HG03135 (cell line): ENCODE results near the gene ADCY10.
"Not testable (repeated sequence)": the region's sequence is repeated elsewhere in the genome, so short reads cannot be mapped to it uniquely, and the experiment has no call there.

Experiments
- ATAC-seq: cut with Tn5 transposase; IDR thresholded peaks from one replicate; pipeline ENCODE4 v1.9.1; 2021; ENCODE audit warnings: mild to moderate bottlenecking, moderate library complexity; ENCODE audit not compliant: unreplicated experiment

Gene ADCY10

GRCh38 chr1:167926486-167926997, 12.6 kb upstream of the ADCY10 start:
- ATAC-seq = no peak

DNA sequence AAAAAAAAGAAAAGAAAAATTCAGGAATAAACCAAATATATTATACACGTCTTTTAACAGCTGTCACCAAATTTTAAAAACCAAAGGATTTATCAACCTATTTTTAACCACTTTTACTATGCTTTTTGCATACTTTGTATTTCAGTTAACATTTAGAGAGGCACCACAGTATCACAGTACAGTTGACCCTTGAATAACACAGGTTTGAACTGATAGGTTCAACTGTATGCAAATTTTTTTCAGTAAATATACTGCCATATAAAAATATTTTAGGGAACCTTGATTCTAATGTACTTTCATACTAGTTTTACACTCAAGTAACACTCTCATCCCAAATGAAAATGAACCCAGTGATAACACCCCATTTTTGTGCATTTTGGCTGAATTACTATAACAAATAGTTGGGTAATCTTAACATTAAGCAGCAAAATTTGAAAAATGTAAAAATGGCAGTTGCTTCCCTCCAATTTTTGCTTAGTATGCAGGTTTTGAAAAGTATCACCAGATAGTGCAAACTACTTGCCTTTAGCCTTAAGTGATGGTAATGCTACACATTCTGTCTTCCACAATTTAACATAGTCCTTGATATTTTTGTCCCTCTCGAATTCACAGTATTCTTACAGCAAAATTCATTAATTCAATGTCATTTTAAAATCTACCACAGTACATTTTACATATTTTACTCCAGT, 10.8 kb upstream of the ADCY10 start:
- no peak for ATAC-seq

GRCh38 chr1:167924102-167924501, 10.2 kb upstream of the ADCY10 start:
- no peak for ATAC-seq

GRCh38 chr1:167923324-167924056, 9.6 kb upstream of the ADCY10 start:
- ATAC-seq = no peak

DNA sequence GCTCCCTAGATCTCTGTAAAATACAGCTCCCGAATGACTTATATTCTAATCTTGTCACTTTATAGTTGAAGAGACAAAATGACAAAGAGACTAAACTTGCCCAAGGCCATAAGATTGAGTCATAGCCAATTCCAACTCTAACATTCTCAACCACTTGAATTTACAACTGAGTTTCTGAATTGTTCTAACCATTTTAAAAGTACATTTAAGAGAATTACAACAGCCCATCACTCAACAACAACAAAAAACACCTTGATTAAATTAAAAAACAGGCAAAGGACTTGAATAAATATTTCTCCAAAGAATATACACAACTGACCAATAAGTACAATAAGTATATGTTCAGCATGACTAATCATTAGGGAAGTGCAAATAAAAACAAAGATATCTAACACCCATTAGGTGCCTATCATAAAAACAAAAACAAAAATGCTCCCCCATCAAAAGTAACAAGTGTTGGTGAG, 8.7 kb upstream of the ADCY10 start:
- no peak for ATAC-seq

GRCh38 chr1:167922023-167922422, 8.1 kb upstream of the ADCY10 start:
- ATAC-seq = no peak

- no peak for ATAC-seq
Measured at GRCh38 chr1:167916766-167917511, 3.0 kb upstream of the ADCY10 start.

- ATAC-seq = no peak
Measured at GRCh38 chr1:167915569-167915968, 1.6 kb upstream of the ADCY10 start.

- ATAC-seq = no peak
Measured at GRCh38 chr1:167912294-167912693, 1.6 kb downstream of the ADCY10 start.

GRCh38 chr1:167911413-167911812, 2.5 kb downstream of the ADCY10 start:
- ATAC-seq = no peak

- ATAC-seq = no peak
Measured at GRCh38 chr1:167910530-167910929, 3.4 kb downstream of the ADCY10 start.

GRCh38 chr1:167909691-167910180, 4.2 kb downstream of the ADCY10 start:
- no peak for ATAC-seq

DNA sequence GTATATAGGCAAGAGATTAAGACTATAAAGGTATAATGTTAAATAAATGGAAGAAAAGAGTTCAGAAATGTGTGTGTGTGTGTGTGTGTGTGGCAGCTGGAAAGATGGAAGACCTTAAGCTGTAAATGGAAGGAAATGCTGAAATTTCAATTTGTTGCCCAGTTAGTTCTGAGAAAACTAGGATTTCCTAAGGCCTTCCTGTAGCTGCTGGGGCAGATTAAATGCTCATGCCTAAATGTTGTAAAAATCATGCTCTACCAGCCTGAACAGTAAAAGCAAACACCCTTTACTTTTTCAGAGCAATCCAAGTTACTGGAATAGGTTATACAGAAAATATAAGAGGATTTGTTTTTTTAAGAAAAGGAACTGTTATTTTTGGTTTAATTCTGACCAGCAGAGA, 8.3 kb downstream of the ADCY10 start:
- ATAC-seq = no peak

GRCh38 chr1:167905182-167905581, 8.8 kb downstream of the ADCY10 start:
- ATAC-seq = no peak

DNA sequence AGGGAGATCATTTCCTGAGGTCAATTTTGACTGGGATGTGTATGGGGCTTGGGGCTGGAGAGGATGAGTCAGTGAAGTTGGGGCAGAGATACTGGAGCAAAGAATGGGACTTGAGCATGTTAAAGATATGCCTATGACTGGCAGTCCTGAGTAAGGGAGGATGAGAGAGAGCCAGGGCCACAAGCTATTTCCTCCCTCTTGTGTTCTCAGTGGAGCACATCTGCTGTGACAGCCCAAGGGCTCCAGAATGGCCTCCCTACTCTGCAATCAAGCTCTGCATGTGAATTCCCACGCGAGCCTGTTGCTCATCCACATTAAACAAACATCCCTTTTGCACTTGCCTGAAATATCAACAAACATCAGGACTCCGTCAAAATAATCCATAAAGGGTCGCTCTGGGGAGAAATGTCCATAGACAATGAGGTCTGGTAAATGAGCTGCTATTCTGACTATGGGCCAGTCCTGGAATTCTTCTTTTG, 9.2 kb downstream of the ADCY10 start:
- no peak for ATAC-seq

GRCh38 chr1:167900907-167901306, 13.0 kb downstream of the ADCY10 start:
- ATAC-seq = no peak

DNA sequence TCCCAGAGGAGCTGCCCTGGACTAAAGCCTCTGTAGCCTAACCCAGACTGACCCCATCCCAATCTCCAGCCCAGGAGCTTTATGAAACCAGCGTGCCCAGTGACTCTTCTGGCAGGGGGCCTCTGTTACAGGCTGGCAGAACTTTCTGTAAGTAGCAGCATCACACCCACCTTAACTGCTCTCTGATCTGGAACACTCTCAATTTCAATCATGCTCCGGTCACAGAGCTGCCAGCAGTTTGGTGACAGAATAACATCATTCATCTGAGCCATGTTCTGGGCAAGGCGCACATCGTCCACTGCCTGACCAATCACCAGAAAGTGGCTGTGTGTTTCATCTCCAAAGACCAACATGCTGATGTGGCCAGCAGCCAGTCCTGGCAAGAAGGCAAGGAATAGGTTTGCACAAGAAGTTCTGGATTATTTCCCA, 14.7 kb downstream of the ADCY10 start:
- ATAC-seq = peak; percentile 88

- ATAC-seq = no peak
Measured at GRCh38 chr1:167898578-167899222, 15.2 kb downstream of the ADCY10 start.

GRCh38 chr1:167893798-167894197, 20.1 kb downstream of the ADCY10 start:
- ATAC-seq = no peak

GRCh38 chr1:167890400-167890799, 23.5 kb downstream of the ADCY10 start:
- ATAC-seq = no peak

GRCh38 chr1:167887187-167887586, 26.7 kb downstream of the ADCY10 start:
- not testable (repeated sequence) for ATAC-seq
